ENCODE data around the gene ANO1. TPM values are rescaled to one million over a fixed set of nuclear protein-coding genes. Genes with fewer than 3 reads are reported as not detected.
A peak's percentile ranks its signal among the peaks of the same experiment; 100 is the strongest.

The ANO1 gene
- total RNA-seq, 1 experiment from 2014 or later: 17.8 TPM

GRCh38 chr11:70109006-70109405 lies 30.9 kb downstream of the ANO1 start:
- DNase-seq: no peak
- intact Hi-C loops (cut with micrococcal nuclease; ENCODE audit: unreplicated experiment): no loop called here
- no peak overlapping the region for H3K4me3 Mint-ChIP-seq (ENCODE audit: low read depth, unreplicated experiment)
- TF ChIP-seq CTCF (IDR thresholded peaks at IDR 0.05; ENCODE audit: unreplicated experiment): no peak
- no peaks in the 10 kb centered on the region for H3K9me3 Mint-ChIP-seq (ENCODE audit: low read depth, unreplicated experiment)
- H3K4me1 Mint-ChIP-seq (ENCODE audit: low read depth, unreplicated experiment): no peaks in the 10 kb centered on the region
- CTCF ChIA-PET: interaction anchor here (0.6 kb wide), 1 partner anchor 19 kb away, joined by 3 read pairs; no protein-coding TSS in a partner anchor
- H3K27ac Mint-ChIP-seq (ENCODE audit: unreplicated experiment): no peak overlapping the region
- H3K36me3 Mint-ChIP-seq (ENCODE audit: insufficient read depth, unreplicated experiment): no peaks in the 10 kb centered on the region
- no TSS peak for BruUV-seq (replicated peaks)
- no peaks in the 10 kb centered on the region for H3K27me3 Mint-ChIP-seq (ENCODE audit: unreplicated experiment)

- H3K4me3 Mint-ChIP-seq (ENCODE audit: low read depth, unreplicated experiment): no peak overlapping the region
- TF ChIP-seq CTCF (IDR thresholded peaks at IDR 0.05; ENCODE audit: unreplicated experiment): no peak
These were observed 31.8 kb downstream of the ANO1 start for GRCh38 chr11:70109903-70110302.

GRCh38 chr11:70110538-70111055 lies 32.5 kb downstream of the ANO1 start:
- BruUV-seq (replicated peaks): no TSS peak
- intact Hi-C loops (cut with micrococcal nuclease; ENCODE audit: unreplicated experiment): no loop called here
- Mint-ChIP-seq H3K4me3 (ENCODE audit: low read depth, unreplicated experiment) (no peak overlapping the region), H3K9me3 (ENCODE audit: low read depth, unreplicated experiment) (no peaks in the 10 kb centered on the region), H3K36me3 (ENCODE audit: insufficient read depth, unreplicated experiment) (no peaks in the 10 kb centered on the region), H3K27me3 (ENCODE audit: unreplicated experiment) (no peaks in the 10 kb centered on the region), H3K27ac (ENCODE audit: unreplicated experiment) (no peak overlapping the region), H3K4me1 (ENCODE audit: low read depth, unreplicated experiment) (no peaks in the 10 kb centered on the region)
- TF ChIP-seq CTCF (IDR thresholded peaks at IDR 0.05; ENCODE audit: unreplicated experiment): no peak
- no peak for DNase-seq
- CTCF ChIA-PET: no interaction called here

More at GRCh38 chr11:70109903-70110302, 31.8 kb downstream of the ANO1 start:
- CTCF ChIA-PET: no interaction called here
- Mint-ChIP-seq H3K9me3 (ENCODE audit: low read depth, unreplicated experiment) (no peaks in the 10 kb centered on the region), H3K4me1 (ENCODE audit: low read depth, unreplicated experiment) (no peaks in the 10 kb centered on the region), H3K36me3 (ENCODE audit: insufficient read depth, unreplicated experiment) (no peaks in the 10 kb centered on the region), H3K27me3 (ENCODE audit: unreplicated experiment) (no peaks in the 10 kb centered on the region), H3K27ac (ENCODE audit: unreplicated experiment) (no peak overlapping the region)
- intact Hi-C loops (cut with micrococcal nuclease; ENCODE audit: unreplicated experiment): no loop called here
- BruUV-seq (replicated peaks): no TSS peak
- DNase-seq: no peak

- no peak overlapping the region for H3K27ac Mint-ChIP-seq (ENCODE audit: unreplicated experiment)
These were observed 33.3 kb downstream of the ANO1 start for GRCh38 chr11:70111269-70112016.

More at GRCh38 chr11:70111269-70112016, 33.3 kb downstream of the ANO1 start:
- DNase-seq: peak; percentile 17
- no TSS peak for BruUV-seq (replicated peaks)
- no peaks in the 10 kb centered on the region for H3K27me3 Mint-ChIP-seq (ENCODE audit: unreplicated experiment)
- no peaks in the 10 kb centered on the region for H3K36me3 Mint-ChIP-seq (ENCODE audit: insufficient read depth, unreplicated experiment)
- no peaks in the 10 kb centered on the region for H3K4me1 Mint-ChIP-seq (ENCODE audit: low read depth, unreplicated experiment)
- no peak for TF ChIP-seq CTCF (IDR thresholded peaks at IDR 0.05; ENCODE audit: unreplicated experiment)
- CTCF ChIA-PET: no interaction called here
- H3K4me3 Mint-ChIP-seq (ENCODE audit: low read depth, unreplicated experiment): no peak overlapping the region
- no peaks in the 10 kb centered on the region for H3K9me3 Mint-ChIP-seq (ENCODE audit: low read depth, unreplicated experiment)
- intact Hi-C loops (cut with micrococcal nuclease; ENCODE audit: unreplicated experiment): no loop called here
